Colonic mucosa (tissue), 4 donors: ENCODE measurements around the gene AGR3. TPM values are rescaled to one million over a fixed set of nuclear protein-coding genes. Genes with fewer than 3 reads are reported as not detected.

ENCODE experiments used
- DNase-seq: peaks from one replicate; pipeline ENCODE4 v3.0.0-alpha.2; 2020
- H3K27ac ChIP-seq: fragments of 200-600 bp; one replicate; pipeline ENCODE4 v1.8.0; 2021
- H3K27me3 ChIP-seq: fragments of 200-600 bp; one replicate; pipeline ENCODE4 v1.8.0; 2021
- H3K36me3 ChIP-seq: fragments of 200-600 bp; one replicate; pipeline ENCODE4 v1.8.0; 2021
- H3K4me1 ChIP-seq: fragments of 200-600 bp; one replicate; pipeline ENCODE4 v1.8.0; 2021; ENCODE audit warnings: mild to moderate bottlenecking
- H3K4me3 ChIP-seq: fragments of 200-600 bp; one replicate; pipeline ENCODE4 v1.8.0; 2021
- H3K9ac ChIP-seq, 2 donors: one replicate each; pipeline ENCODE4 v1.7.0; 2013; ENCODE audit warnings: control low read depth in 2 of 2, low read depth in 2 of 2, low read length in 2 of 2
- H3K9me3 ChIP-seq: fragments of 200-600 bp; one replicate; pipeline ENCODE4 v1.8.0; 2021
- CTCF ChIP-seq: fragments of 200-600 bp; IDR thresholded peaks from one replicate; pipeline ENCODE4 v1.8.0; 2022; ENCODE audit warnings: antibody characterized with exemption, mild to moderate bottlenecking
- intact Hi-C: fragments of 100-400 bp; cut with DNase I; formaldehyde crosslinking; loops from one replicate; pipeline ENCODE4 v1.14.1; 2022
- total RNA-seq, 2 donors: library from RNA; stranded (reverse); fragmentation: NEBNext Ultra II Directional in 1 of 2; extraction: Animal tissue kit (Norgen Biotek cat#: 25700) in 1 of 2; gene quantifications; one replicate each; pipeline ENCODE4 v1.2.1, GENCODE V29; 2021
- donor health status: healthy.
- donor health status: DM: no; HTN: no; CAD: no.
- donor health status: DM: no; HTN: no; CAD: no.

The AGR3 gene
- total RNA-seq, 2 donors from 2014 or later = 144 to 197 TPM

GRCh38 chr7:16847381-16847860 lies 34.4 kb downstream of the AGR3 start:
- Histone ChIP-seq H3K4me3 (no peak overlapping the region), H3K9me3 (no peaks in the 10 kb centered on the region), H3K36me3 (no peaks in the 10 kb centered on the region), H3K27me3 (no peaks in the 10 kb centered on the region), H3K9ac (no peak overlapping the region), H3K4me1 (peaks cover 7% of the 10 kb centered on the region), H3K27ac (peak overlapping the region; percentile 65)
- intact Hi-C loops = no loop called here
- no peak for TF ChIP-seq CTCF
- peak; percentile 84 for DNase-seq

GRCh38 chr7:16846601-16847165 lies 35.1 kb downstream of the AGR3 start:
- Histone ChIP-seq H3K27me3 (no peaks in the 10 kb centered on the region), H3K36me3 (no peaks in the 10 kb centered on the region), H3K4me1 (peaks cover 7% of the 10 kb centered on the region), H3K27ac (peak overlapping the region; percentile 65), H3K9me3 (no peaks in the 10 kb centered on the region), H3K9ac (no peak overlapping the region), H3K4me3 (no peak overlapping the region)
- no peak for TF ChIP-seq CTCF
- intact Hi-C loops = no loop called here
- no peak for DNase-seq

- Histone ChIP-seq H3K9me3 (no peaks in the 10 kb centered on the region), H3K9ac (no peak overlapping the region), H3K4me1 (peaks cover 3% of the 10 kb centered on the region), H3K36me3 (no peaks in the 10 kb centered on the region), H3K27me3 (no peaks in the 10 kb centered on the region), H3K4me3 (no peak overlapping the region), H3K27ac (no peak overlapping the region)
- no peak for TF ChIP-seq CTCF
- intact Hi-C loops = no loop called here
- DNase-seq = no peak
These were observed 36.0 kb downstream of the AGR3 start for GRCh38 chr7:16845746-16846145.

GRCh38 chr7:16841681-16842080 lies 40.1 kb downstream of the AGR3 start:
- Histone ChIP-seq H3K4me1 (no peaks in the 10 kb centered on the region), H3K27ac (no peak overlapping the region), H3K27me3 (no peaks in the 10 kb centered on the region), H3K9ac (no peak overlapping the region), H3K4me3 (no peak overlapping the region), H3K9me3 (no peaks in the 10 kb centered on the region), H3K36me3 (no peaks in the 10 kb centered on the region)
- DNase-seq = no peak
- TF ChIP-seq CTCF = no peak
- intact Hi-C loops = no loop called here

GRCh38 chr7:16840094-16840493 lies 41.7 kb downstream of the AGR3 start:
- no peak overlapping the region for H3K9ac ChIP-seq
- H3K4me3 ChIP-seq = no peak overlapping the region
- no peaks in the 10 kb centered on the region for H3K9me3 ChIP-seq
- intact Hi-C loops = no loop called here
- H3K27me3 ChIP-seq = no peaks in the 10 kb centered on the region
- H3K27ac ChIP-seq = no peak overlapping the region
- TF ChIP-seq CTCF = no peak
- H3K36me3 ChIP-seq = no peaks in the 10 kb centered on the region
- no peaks in the 10 kb centered on the region for H3K4me1 ChIP-seq
- no peak for DNase-seq
